ENCODE results near the gene AQP12B. TPM values are rescaled to one million over a fixed set of nuclear protein-coding genes. Genes with fewer than 3 reads are reported as not detected.

The AQP12B gene
- total RNA-seq, 6 experiments from 2014 or later, result not detected

GRCh38 chr2:240630771-240631547, 51.7 kb downstream of the AQP12B start:
- Mint-ChIP-seq H3K4me1 (ENCODE audit: low read depth) (no peaks in the 10 kb centered on the region), H3K27ac (no peak overlapping the region), H3K27me3 (ENCODE audit: insufficient read depth) (no peaks in the 10 kb centered on the region; the same call in 1 of the 2 replicates), H3K4me3 (no peak overlapping the region), H3K9me3 (peaks cover 36% of the 10 kb centered on the region), H3K36me3 (ENCODE audit: low read depth) (peaks cover 11% of the 10 kb centered on the region)
- TF ChIP-seq, protein P1, sequence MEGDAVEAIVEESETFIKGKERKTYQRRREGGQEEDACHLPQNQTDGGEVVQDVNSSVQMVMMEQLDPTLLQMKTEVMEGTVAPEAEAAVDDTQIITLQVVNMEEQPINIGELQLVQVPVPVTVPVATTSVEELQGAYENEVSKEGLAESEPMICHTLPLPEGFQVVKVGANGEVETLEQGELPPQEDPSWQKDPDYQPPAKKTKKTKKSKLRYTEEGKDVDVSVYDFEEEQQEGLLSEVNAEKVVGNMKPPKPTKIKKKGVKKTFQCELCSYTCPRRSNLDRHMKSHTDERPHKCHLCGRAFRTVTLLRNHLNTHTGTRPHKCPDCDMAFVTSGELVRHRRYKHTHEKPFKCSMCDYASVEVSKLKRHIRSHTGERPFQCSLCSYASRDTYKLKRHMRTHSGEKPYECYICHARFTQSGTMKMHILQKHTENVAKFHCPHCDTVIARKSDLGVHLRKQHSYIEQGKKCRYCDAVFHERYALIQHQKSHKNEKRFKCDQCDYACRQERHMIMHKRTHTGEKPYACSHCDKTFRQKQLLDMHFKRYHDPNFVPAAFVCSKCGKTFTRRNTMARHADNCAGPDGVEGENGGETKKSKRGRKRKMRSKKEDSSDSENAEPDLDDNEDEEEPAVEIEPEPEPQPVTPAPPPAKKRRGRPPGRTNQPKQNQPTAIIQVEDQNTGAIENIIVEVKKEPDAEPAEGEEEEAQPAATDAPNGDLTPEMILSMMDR (IDR thresholded peaks at IDR 0.05), result no peak
- DNase-seq, result no peak

- Mint-ChIP-seq H3K4me1 (ENCODE audit: low read depth) (no peaks in the 10 kb centered on the region; the same call in 1 of the 2 replicates), H3K27ac (no peak overlapping the region), H3K4me3 (no peak overlapping the region), H3K27me3 (ENCODE audit: insufficient read depth) (no peaks in the 10 kb centered on the region; the same call in 1 of the 2 replicates), H3K9me3 (peaks cover 36% of the 10 kb centered on the region), H3K36me3 (ENCODE audit: low read depth) (peaks cover 11% of the 10 kb centered on the region)
- TF ChIP-seq, protein P1 (IDR thresholded peaks at IDR 0.05), result no peak
- DNase-seq, result no peak
These were observed 52.5 kb downstream of the AQP12B start for GRCh38 chr2:240629968-240630770.

- H3K4me3 Mint-ChIP-seq, result no peak overlapping the region
- H3K9me3 Mint-ChIP-seq, result peaks cover 32% of the 10 kb centered on the region
- DNase-seq, result no peak
- H3K27ac Mint-ChIP-seq, result no peak overlapping the region
- TF ChIP-seq, protein P1 (IDR thresholded peaks at IDR 0.05), result no peak
- H3K27me3 Mint-ChIP-seq (ENCODE audit: insufficient read depth), result no peaks in the 10 kb centered on the region; the same call in 1 of the 2 replicates
- H3K36me3 Mint-ChIP-seq (ENCODE audit: low read depth), result peaks cover 11% of the 10 kb centered on the region
- H3K4me1 Mint-ChIP-seq (ENCODE audit: low read depth), result no peaks in the 10 kb centered on the region; the same call in 1 of the 2 replicates
These were observed 53.1 kb downstream of the AQP12B start for GRCh38 chr2:240629619-240629967.

DNA sequence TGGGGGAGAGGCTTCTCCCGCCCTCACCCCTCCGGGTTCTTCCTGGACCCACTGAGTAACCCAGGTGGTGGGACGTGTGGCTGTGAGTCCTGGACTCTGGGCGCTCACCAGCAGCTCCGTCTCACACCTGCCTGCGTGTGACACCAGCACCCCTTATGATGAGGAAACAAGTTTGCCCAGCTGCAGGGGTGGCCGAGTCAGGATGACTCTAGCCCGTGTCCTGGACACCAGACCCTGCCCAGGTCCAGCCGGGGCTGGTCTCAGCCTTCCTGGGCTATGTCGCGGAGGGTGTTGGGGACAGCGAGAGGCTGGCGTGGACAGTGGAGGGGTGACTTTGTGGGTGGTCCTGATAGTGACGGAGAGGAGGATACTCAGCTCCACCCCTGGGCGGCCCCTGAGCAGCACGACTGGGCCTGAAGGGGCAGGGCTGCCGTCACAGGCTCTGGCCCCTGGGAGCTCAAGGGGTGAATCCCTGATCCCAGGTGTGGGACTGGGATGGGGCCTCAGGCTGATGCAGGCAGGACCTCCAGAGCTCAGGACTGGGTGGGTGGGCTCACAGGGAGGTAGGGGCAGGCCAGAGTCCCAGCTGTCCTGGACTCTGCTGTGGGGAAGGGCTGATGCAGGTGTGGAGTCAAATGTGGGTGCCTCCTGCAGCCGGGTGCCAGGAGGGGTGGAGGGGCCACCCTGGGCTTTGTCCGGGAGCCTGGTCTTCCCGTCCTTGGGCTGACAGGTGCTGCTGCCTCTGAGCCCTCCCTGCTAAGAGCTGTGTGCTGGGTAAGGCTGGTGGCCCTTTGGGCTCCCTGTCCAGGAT, 53.7 kb downstream of the AQP12B start:
- H3K27ac Mint-ChIP-seq, result no peak overlapping the region
- TF ChIP-seq, protein P1 (IDR thresholded peaks at IDR 0.05), result no peak
- peaks cover 11% of the 10 kb centered on the region for H3K36me3 Mint-ChIP-seq (ENCODE audit: low read depth)
- H3K4me1 Mint-ChIP-seq (ENCODE audit: low read depth), result no peaks in the 10 kb centered on the region; the same call in 1 of the 2 replicates
- no peak for DNase-seq
- H3K27me3 Mint-ChIP-seq (ENCODE audit: insufficient read depth), result no peaks in the 10 kb centered on the region; the same call in 1 of the 2 replicates
- peaks cover 26% of the 10 kb centered on the region for H3K9me3 Mint-ChIP-seq
- H3K4me3 Mint-ChIP-seq, result no peak overlapping the region

- H3K4me3 Mint-ChIP-seq, result no peak overlapping the region
- H3K36me3 Mint-ChIP-seq (ENCODE audit: low read depth), result peaks cover 8% of the 10 kb centered on the region
- TF ChIP-seq, protein P1 (IDR thresholded peaks at IDR 0.05), result no peak
- H3K4me1 Mint-ChIP-seq (ENCODE audit: low read depth), result no peaks in the 10 kb centered on the region; the same call in 1 of the 2 replicates
- peaks cover 20% of the 10 kb centered on the region for H3K9me3 Mint-ChIP-seq
- no peaks in the 10 kb centered on the region; the same call in 1 of the 2 replicates for H3K27me3 Mint-ChIP-seq (ENCODE audit: insufficient read depth)
- no peak for DNase-seq
- H3K27ac Mint-ChIP-seq, result no peak overlapping the region
These were observed 54.2 kb downstream of the AQP12B start for GRCh38 chr2:240628507-240628807.
